PC-9 (cell line): ENCODE measurements around the gene LGALS1.

ENCODE experiments used
- CTCF ChIP-seq: fragments of 200-600 bp; sonication (generic); conservative IDR thresholded peaks from 2 replicates; pipeline ENCODE4 v1.6.1; 2017; ENCODE audit warnings: mixed run types, antibody characterized with exemption, mild to moderate bottlenecking, moderate library complexity
- EZH2 ChIP-seq: fragments of 200-600 bp; sonication (generic); IDR thresholded peaks from 2 replicates; pipeline ENCODE4 v1.8.0; 2017; ENCODE audit warnings: antibody characterized with exemption, low read depth

GRCh38 chr22:37728620-37729019 lies 53.2 kb downstream of the LGALS1 start:
- no peak for TF ChIP-seq CTCF
- no peak for TF ChIP-seq EZH2
